ENCODE results near the gene IFI27L1. TPM values are rescaled to one million over a fixed set of nuclear protein-coding genes. Genes with fewer than 3 reads are reported as not detected.

IFI27L1 gene
- total RNA-seq, 2 donors from 2014 or later: 59.6 to 71.4 TPM

DNA sequence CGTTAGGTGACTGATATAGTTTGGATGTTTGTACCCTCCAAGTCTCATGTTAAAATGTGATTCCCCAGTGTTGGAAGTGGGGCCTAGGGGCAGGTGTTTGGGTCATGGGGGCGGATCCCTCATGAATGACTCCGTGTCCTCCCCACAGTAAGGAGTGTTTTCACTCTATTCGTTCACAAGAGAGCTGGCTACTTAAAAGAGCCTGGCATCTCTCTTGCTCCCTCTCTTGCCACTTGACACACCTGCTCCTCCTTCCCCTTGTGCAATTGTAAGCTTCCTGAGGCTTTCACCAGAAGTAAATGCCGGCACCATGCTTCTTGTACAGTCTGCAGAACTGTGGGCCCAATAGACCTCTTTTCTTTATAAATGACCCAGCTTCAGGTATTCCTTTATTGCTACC lies 45.7 kb downstream of the IFI27L1 start:
- no peaks in the 10 kb centered on the region for H3K36me3 Mint-ChIP-seq (ENCODE audit: insufficient read depth in 2 of 2)
- H3K4me1 Mint-ChIP-seq (ENCODE audit: low read depth): peaks cover 15% of the 10 kb centered on the region
- no peak overlapping the region for H3K4me3 Mint-ChIP-seq
- no peak for ATAC-seq (replicated peaks in 1 of 2)
- no peak for DNase-seq
- no peaks in the 10 kb centered on the region for H3K27me3 Mint-ChIP-seq (ENCODE audit: low read depth)
- peak overlapping the region; percentile 26 for H3K27ac Mint-ChIP-seq
- no peaks in the 10 kb centered on the region for H3K9me3 Mint-ChIP-seq

DNA sequence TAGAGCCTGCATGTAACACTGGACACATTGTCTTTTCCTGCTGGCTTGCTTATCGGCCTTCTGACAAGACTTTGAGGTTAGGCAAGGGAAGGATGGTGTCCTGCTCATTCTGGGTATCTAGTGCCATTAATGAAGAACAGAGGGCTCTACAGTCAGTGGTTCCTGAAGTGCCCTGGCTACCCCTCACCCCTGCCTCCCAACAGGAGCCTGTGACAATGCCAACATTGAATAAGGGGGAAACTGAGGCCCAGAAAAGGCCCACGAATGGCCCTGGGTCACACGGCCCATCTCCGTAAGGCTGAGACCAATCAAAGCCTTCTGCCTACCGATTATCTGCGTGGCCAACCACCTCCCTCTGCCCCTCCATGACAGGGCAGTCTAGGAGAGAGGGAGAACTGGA lies 46.2 kb downstream of the IFI27L1 start:
- no peak for DNase-seq
- ATAC-seq (replicated peaks in 1 of 2): no peak
- H3K4me3 Mint-ChIP-seq: no peak overlapping the region
- H3K9me3 Mint-ChIP-seq: no peaks in the 10 kb centered on the region
- H3K36me3 Mint-ChIP-seq (ENCODE audit: insufficient read depth in 2 of 2): no peaks in the 10 kb centered on the region
- no peak overlapping the region for H3K27ac Mint-ChIP-seq
- H3K27me3 Mint-ChIP-seq (ENCODE audit: low read depth): no peaks in the 10 kb centered on the region
- H3K4me1 Mint-ChIP-seq (ENCODE audit: low read depth): peaks cover 18% of the 10 kb centered on the region

DNA sequence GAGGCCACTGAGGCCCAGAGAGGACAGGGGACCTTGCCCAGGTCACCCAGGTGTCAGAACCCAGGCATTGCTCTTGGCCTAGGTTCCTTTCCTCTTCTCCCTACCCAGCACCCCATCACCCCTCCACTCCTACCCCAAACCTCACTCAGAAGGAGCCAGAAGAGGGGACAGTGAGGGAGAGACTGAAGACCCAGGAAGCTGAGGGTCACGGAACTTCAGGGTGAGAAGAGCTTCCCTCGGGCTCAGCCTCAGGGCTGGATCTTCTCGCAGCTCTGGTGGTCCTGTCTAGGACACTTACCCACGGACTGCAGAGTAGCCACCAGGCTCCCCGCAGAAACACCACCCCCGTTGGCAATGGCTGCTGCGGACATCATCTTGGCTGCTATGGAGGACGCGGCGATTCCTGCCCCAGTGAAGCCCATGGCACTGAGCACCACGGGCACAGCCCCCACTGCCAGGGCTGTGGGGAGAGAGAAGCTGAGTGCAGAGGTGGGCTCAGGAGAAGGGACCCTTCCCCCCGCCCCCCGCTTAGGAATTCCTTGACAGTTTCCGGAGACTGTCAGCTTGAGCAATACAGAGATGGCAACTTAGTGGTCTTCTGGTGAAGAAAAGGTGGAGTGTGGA lies 47.2 kb downstream of the IFI27L1 start:
- Mint-ChIP-seq H3K27me3 (ENCODE audit: low read depth) (peaks cover 1% of the 10 kb centered on the region), H3K4me3 (peak overlapping the region; percentile 92 to 99), H3K9me3 (no peaks in the 10 kb centered on the region), H3K4me1 (ENCODE audit: low read depth) (peaks cover 18% of the 10 kb centered on the region), H3K27ac (peak overlapping the region; percentile 58), H3K36me3 (ENCODE audit: insufficient read depth in 2 of 2) (no peaks in the 10 kb centered on the region)
- DNase-seq (no peak), ATAC-seq (replicated peaks in 1 of 2) (no peak)

DNA sequence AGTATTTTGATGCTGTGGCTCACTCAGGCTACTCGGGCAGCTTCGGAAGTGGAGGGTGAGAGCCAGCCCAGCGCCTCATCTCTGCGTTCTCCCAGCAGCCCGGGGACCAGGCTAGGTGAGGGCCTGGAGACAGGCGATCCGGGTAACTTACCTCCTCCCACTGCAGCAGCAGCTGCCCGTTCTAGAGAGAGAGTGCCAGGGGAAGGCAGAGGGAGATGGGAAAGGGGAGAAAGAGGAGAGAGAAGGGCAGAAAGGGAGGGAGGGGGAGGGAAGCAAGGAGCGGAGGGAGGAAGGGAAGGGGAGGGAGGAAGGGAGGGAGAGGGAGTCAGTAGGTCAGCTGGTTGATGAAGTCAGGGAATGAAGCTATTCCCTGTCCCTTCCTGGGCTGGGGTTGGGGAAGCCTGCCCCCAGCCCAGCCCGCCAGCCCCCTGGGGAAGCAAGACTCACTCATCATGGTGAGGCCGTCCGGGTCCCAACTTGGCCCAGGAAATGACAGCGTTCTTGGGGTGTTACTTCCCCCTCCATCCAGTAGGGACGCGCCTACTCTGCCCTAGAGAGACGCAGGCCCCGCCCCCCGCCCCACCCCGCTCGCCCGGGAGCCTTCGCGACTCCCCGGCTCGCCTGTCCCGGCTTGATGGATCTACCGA lies 48.1 kb downstream of the IFI27L1 start, which contains the start of gene IFI27L2:
Gene IFI27L2, minus strand, starts transcription at position 494 of the 647 bp plus-strand sequence. Its CDS starts 40 bp downstream, at position 454.
- peaks cover 18% of the 10 kb centered on the region for H3K4me1 Mint-ChIP-seq (ENCODE audit: low read depth)
- no peaks in the 10 kb centered on the region for H3K36me3 Mint-ChIP-seq (ENCODE audit: insufficient read depth in 2 of 2)
- H3K4me3 Mint-ChIP-seq: peak within 1 kb of the TSS; percentile 92 to 99
- H3K27me3 Mint-ChIP-seq (ENCODE audit: low read depth): peaks cover 9% of the 10 kb centered on the region
- ATAC-seq (replicated peaks in 1 of 2): peak; percentile 97 to 99
- no peaks in the 10 kb centered on the region for H3K9me3 Mint-ChIP-seq
- peak; percentile 73 to 78 for DNase-seq
- H3K27ac Mint-ChIP-seq: peak within 1 kb of the TSS; percentile 58

DNA sequence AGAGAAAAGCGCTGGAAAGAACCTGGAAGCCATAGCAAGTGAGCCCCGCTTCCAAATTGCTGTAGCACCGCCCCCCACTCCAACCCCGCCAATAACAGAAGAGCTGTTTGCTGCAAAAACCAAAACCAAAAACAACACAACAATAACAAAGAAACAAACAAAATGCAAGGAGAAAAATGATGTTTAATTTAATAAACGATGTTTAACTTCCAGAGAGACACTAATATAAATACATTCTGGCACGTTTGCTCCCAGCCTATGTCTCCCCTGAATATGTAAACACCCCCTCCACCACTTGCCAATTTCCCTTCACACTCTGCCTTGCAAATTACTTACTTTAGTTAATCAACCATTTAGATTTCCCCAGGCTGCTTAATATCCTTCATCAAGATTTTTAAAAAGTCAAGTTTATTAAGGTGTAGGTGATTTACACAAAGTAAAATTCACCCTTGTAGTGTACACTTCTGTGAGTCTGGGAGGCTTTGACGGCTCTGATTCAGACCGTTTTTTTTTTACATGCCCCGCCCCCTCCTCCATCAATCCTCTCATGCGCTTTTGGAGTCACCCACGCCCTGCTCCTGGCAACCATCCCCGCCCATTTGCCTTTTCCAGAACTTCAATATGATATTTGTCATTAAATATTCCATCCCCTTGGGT lies 48.8 kb downstream of the IFI27L1 start:
- DNase-seq: peak; percentile 53 to 62
- H3K27ac Mint-ChIP-seq: peak overlapping the region; percentile 58
- no peaks in the 10 kb centered on the region for H3K9me3 Mint-ChIP-seq
- H3K27me3 Mint-ChIP-seq (ENCODE audit: low read depth): peaks cover 11% of the 10 kb centered on the region
- peak; percentile 62 to 65 for ATAC-seq (replicated peaks in 1 of 2)
- peaks cover 18% of the 10 kb centered on the region for H3K4me1 Mint-ChIP-seq (ENCODE audit: low read depth)
- H3K4me3 Mint-ChIP-seq: peak overlapping the region; percentile 92 to 99
- H3K36me3 Mint-ChIP-seq (ENCODE audit: insufficient read depth in 2 of 2): peaks cover 0 to 1% of the 10 kb centered on the region in 2 donors

DNA sequence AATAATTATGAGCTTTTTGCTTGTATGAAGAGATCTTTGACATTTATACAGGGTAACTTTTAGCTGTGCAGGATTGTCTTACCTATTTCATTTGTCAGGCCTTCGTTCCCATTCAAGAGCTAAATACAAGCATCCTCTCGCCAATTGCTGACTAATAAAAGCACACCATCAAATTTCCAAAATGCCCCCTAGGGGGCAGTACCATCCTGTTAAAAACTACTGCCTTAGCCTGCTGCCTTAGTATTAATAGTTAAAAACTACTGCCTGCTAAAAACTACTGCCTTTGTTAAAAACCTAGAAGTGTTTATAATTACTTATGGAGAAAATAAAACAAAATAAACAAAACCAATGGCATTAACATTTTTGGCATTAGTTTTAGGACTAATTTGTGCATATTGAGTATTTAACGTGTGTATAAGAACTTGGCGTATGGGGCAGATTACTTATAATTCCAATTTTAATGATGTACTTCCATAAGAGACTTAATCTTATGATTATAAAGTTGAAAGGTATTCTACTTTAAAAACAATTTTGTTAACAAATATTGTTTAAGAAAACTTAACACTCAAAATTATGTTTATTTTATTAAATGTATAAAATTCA lies 51.3 kb downstream of the IFI27L1 start:
- peak overlapping the region; percentile 40 for H3K27ac Mint-ChIP-seq
- peak; percentile 51 to 77 for DNase-seq
- peak in 1 of 2 donors; percentile 22 for ATAC-seq (replicated peaks in 1 of 2)

DNA sequence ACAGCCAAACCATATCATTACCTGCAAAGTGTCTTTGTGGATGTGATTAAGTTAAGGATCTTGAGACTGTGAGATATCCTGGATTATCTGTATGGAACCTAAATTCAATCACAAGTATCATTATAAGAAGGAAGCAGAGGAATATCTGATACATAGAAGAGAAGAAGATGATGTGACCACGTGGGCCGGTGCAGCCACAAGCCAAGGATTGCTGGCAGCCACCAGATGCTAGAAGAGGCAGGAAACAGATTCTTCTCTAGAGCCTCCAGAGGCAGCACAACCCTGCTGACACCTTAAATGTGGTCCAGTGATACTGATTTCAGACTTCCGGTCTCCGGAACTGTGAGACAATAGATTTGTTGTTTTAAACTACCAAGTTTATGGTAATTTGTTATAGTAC lies 54.4 kb downstream of the IFI27L1 start:
- DNase-seq: no peak
- Mint-ChIP-seq H3K4me1 (ENCODE audit: low read depth) (peaks cover 4% of the 10 kb centered on the region), H3K27ac (no peak overlapping the region), H3K27me3 (ENCODE audit: low read depth) (peaks cover 26% of the 10 kb centered on the region), H3K4me3 (no peak overlapping the region), H3K36me3 (ENCODE audit: insufficient read depth in 2 of 2) (peaks cover 4 to 5% of the 10 kb centered on the region in 2 donors), H3K9me3 (peaks cover 5% of the 10 kb centered on the region in 2 donors)
- ATAC-seq (replicated peaks in 1 of 2): no peak

More for the DNA sequence above, 51.3 kb downstream of the IFI27L1 start:
- Mint-ChIP-seq H3K4me1 (ENCODE audit: low read depth) (peaks cover 18% of the 10 kb centered on the region), H3K9me3 (peaks cover 5% of the 10 kb centered on the region in 2 donors), H3K4me3 (no peak overlapping the region), H3K27me3 (ENCODE audit: low read depth) (peaks cover 21% of the 10 kb centered on the region), H3K36me3 (ENCODE audit: insufficient read depth in 2 of 2) (peaks cover 4 to 5% of the 10 kb centered on the region in 2 donors)

DNA sequence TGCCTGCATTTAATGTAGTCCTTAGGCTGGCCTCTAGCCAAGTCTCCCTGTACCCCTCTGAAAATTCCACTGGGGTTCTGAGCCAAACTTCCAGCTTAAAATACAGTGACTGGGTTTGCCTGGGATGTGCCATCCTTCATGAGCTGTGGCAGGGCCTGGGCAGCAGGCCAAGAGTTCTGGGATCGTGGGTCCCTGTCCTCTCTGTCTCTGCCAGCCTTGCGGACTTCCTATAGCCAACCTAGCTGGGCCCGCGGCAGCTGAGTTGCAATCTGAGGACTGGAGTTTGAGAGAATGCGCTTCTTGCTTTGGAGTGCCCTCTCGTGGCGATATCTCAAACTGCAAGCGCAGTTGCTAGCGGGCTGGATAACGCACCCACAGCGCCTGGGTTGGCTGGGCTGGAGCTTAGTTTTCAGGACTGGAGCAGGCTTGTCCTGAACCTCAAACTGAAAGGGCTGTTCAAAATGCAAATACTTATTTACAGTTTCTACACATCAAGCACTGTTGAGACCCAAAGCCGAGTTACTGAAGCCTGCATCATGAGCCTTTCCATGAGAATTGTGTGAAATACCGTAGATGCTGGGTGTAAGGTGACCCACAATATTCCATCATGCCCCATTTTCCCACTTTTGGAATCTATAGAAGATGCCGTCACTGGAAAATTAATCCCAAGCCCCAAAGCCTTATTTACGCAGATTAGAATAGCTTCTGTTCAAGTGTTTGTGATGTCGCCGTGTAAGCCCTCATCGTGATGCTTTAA lies 55.6 kb downstream of the IFI27L1 start:
- H3K27ac Mint-ChIP-seq: no peak overlapping the region
- DNase-seq (peak; percentile 84 to 87), ATAC-seq (replicated peaks in 1 of 2) (peak; percentile 88 to 93)
- peaks cover 4 to 5% of the 10 kb centered on the region in 2 donors for H3K36me3 Mint-ChIP-seq (ENCODE audit: insufficient read depth in 2 of 2)
- H3K27me3 Mint-ChIP-seq (ENCODE audit: low read depth): peaks cover 26% of the 10 kb centered on the region
- H3K4me3 Mint-ChIP-seq: no peak overlapping the region
- H3K4me1 Mint-ChIP-seq (ENCODE audit: low read depth): peaks cover 3% of the 10 kb centered on the region
- H3K9me3 Mint-ChIP-seq: peaks cover 5% of the 10 kb centered on the region in 2 donors

DNA sequence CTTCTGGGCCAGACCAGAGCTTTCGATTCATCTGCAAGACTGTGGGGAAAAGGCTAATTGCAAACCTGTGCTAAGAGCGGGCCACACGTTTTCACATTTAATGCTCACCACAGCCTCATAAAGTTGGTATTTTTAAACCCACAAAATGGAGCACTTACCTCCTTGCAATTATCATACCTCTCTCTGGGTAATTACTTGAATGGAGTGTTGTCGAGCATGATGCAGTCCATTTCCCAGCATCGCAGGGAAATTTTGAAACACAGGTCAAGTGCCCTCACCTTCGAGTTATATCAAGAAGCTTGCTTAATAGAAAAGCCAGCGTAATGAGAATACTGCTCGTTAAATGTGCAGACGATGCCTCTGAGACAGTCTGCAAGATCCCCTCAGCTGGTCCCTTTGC lies 57.1 kb downstream of the IFI27L1 start:
- Mint-ChIP-seq H3K4me1 (ENCODE audit: low read depth) (no peaks in the 10 kb centered on the region), H3K27ac (no peak overlapping the region), H3K4me3 (no peak overlapping the region), H3K36me3 (ENCODE audit: insufficient read depth in 2 of 2) (peaks cover 4 to 5% of the 10 kb centered on the region in 2 donors), H3K27me3 (ENCODE audit: low read depth) (peaks cover 25% of the 10 kb centered on the region), H3K9me3 (peaks cover 5% of the 10 kb centered on the region in 2 donors)
- no peak for ATAC-seq (replicated peaks in 1 of 2)
- no peak for DNase-seq

DNA sequence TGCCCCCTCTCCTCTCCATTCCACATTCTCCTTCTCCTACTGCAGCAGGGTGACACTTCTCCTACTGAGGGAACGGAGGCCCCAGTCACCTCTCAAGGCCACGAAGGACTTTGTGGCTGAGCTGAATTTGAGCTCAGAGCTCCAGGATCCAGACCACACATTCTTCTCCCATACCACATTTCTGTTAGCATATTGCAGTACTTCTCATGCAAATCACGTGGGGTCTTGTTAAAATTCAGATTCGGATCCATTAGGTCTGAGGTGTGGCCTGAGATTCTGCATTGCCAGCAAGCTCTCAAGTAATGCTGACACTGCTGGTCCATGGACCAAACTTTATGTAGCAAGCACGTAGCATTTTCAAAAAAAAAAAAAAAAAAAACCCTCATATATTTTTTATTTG lies 57.9 kb downstream of the IFI27L1 start:
- H3K4me1 Mint-ChIP-seq (ENCODE audit: low read depth): no peaks in the 10 kb centered on the region

DNA sequence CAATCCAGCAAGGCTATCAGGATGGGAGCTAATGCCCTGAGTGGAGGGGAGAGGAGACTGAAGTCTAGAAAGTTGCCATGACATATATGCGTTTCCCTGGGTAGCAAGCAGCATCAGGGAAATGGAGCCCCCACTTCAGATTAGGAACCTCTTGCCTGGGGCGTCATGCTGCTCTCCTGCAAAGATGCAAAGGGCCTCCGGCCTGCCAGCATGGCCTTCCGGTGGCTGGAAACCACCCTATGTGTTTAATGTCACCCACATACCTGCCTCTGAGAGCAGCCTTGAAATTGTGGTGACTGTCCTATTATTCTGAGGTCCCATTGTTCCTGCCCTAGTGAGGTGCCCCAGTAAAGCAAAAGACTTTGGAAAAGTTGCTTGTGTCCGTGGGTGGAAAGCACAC lies 58.3 kb downstream of the IFI27L1 start:
- H3K4me1 Mint-ChIP-seq (ENCODE audit: low read depth): peaks cover 2% of the 10 kb centered on the region
- DNase-seq (no peak), ATAC-seq (replicated peaks in 1 of 2) (no peak)
- H3K4me3 Mint-ChIP-seq: no peak overlapping the region
- peaks cover 5% of the 10 kb centered on the region in 2 donors for H3K9me3 Mint-ChIP-seq
- peaks cover 4 to 5% of the 10 kb centered on the region in 2 donors for H3K36me3 Mint-ChIP-seq (ENCODE audit: insufficient read depth in 2 of 2)
- no peak overlapping the region for H3K27ac Mint-ChIP-seq
- peaks cover 17% of the 10 kb centered on the region for H3K27me3 Mint-ChIP-seq (ENCODE audit: low read depth)

More for the DNA sequence above, 57.9 kb downstream of the IFI27L1 start:
- ATAC-seq (replicated peaks in 1 of 2) (no peak), DNase-seq (no peak)
- H3K27ac Mint-ChIP-seq: no peak overlapping the region
- H3K27me3 Mint-ChIP-seq (ENCODE audit: low read depth): peaks cover 18% of the 10 kb centered on the region
- peaks cover 4 to 5% of the 10 kb centered on the region in 2 donors for H3K36me3 Mint-ChIP-seq (ENCODE audit: insufficient read depth in 2 of 2)
- peaks cover 5% of the 10 kb centered on the region in 2 donors for H3K9me3 Mint-ChIP-seq
- no peak overlapping the region for H3K4me3 Mint-ChIP-seq

DNA sequence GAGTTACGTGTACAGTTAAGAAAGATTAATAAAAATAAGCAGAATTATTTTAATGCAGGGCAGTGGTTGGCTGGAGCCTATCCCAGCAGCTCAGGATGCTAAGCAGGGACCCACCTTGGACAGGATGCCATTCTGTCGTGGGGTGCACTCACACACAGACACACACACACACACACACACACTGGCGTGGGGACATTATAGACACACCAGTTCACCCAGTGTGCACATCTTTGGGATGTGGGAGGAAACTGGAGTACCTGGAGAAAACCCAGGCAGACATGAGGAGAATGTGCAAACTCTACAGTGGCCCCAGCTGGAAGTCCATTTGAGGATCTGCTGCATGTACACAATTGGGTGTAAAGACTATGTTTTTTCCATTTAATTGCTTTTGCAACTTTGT lies 61.1 kb downstream of the IFI27L1 start:
- DNase-seq (no peak), ATAC-seq (replicated peaks in 1 of 2) (no peak)
- H3K27me3 Mint-ChIP-seq (ENCODE audit: low read depth): peaks cover 5% of the 10 kb centered on the region
- no peak overlapping the region for H3K27ac Mint-ChIP-seq
- no peaks in the 10 kb centered on the region for H3K9me3 Mint-ChIP-seq
- no peaks in the 10 kb centered on the region for H3K36me3 Mint-ChIP-seq (ENCODE audit: insufficient read depth in 2 of 2)
- H3K4me3 Mint-ChIP-seq: no peak overlapping the region
- H3K4me1 Mint-ChIP-seq (ENCODE audit: low read depth): peaks cover 12% of the 10 kb centered on the region
